ENCODE data around the gene HK1. TPM values are rescaled to one million over a fixed set of nuclear protein-coding genes. Genes with fewer than 3 reads are reported as not detected.

HK1 gene
- total RNA-seq, 6 experiments from 2014 or later: 149 to 158 (median 155) TPM

DNA sequence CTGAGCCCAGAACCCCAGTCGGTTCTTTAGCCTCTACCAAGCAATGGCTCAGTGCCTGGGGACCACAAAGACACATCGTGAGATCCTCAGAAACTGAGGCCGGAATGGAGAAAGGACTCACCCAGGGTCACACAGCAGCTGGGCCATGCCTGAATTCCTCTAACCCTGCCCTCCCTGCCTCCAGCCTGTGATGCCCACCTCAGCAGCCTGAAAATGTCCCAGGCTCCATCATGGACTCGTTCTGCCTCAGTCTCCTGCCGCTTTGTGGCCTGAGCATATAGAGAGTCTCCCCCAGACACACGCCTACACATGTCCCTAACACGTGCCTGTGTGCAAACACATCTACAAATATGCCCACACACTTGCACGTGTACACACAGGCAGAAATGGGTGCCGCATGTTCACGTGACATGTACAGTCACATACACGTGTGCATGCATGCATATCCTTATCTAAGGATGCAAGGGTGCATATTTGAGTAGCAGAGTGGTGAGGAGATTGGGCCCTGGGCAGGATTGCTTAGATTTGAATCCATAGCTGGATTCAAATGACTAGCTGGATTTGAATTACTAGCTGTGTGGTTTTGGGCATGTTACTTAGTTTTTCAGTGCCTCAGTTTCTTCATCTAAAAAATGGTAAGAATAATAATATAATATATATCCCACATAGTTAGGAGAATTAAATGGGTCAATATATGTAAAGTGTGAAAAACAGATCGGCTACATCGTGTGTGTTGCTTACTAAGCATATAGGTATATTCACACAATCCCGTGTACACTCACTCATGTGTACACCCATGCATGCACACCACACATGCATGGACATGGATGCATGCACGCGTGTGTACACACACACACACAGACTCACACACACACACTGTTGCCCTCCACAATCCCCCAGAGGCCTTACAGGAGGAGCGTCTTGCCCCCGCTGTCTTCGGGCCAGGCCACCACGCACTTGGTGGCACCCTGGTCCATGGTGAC is 136.0 kb downstream of the HK1 start:
- peaks cover 12% of the 10 kb centered on the region for H3K4me1 Mint-ChIP-seq (ENCODE audit: low read depth)
- no peaks in the 10 kb centered on the region for H3K36me3 Mint-ChIP-seq (ENCODE audit: low read depth)
- TF ChIP-seq, protein P1, sequence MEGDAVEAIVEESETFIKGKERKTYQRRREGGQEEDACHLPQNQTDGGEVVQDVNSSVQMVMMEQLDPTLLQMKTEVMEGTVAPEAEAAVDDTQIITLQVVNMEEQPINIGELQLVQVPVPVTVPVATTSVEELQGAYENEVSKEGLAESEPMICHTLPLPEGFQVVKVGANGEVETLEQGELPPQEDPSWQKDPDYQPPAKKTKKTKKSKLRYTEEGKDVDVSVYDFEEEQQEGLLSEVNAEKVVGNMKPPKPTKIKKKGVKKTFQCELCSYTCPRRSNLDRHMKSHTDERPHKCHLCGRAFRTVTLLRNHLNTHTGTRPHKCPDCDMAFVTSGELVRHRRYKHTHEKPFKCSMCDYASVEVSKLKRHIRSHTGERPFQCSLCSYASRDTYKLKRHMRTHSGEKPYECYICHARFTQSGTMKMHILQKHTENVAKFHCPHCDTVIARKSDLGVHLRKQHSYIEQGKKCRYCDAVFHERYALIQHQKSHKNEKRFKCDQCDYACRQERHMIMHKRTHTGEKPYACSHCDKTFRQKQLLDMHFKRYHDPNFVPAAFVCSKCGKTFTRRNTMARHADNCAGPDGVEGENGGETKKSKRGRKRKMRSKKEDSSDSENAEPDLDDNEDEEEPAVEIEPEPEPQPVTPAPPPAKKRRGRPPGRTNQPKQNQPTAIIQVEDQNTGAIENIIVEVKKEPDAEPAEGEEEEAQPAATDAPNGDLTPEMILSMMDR (IDR thresholded peaks at IDR 0.05): no peak
- no peak overlapping the region for H3K27ac Mint-ChIP-seq
- no peak overlapping the region for H3K4me3 Mint-ChIP-seq
- peaks cover 11% of the 10 kb centered on the region for H3K27me3 Mint-ChIP-seq (ENCODE audit: insufficient read depth)
- no peak for DNase-seq
- no peaks in the 10 kb centered on the region for H3K9me3 Mint-ChIP-seq

DNA sequence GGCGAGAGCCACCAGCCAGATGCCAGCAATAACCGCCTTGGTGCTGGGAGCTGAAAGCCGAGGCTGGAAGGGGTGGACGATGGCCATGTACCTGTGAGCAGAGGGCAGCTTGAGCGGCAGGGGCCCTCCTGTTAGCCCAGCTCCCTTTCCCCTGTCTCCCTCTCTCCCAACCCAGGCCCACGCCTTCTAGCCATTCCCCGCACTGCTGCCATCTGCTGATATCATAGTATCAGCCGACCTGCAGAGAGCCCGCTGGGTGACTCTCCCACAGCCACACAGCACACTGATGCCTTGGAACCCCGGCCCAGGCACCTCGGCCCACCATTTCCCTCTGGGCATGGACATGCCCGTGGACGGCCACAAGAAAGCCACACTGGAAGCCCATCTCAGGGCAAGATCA is 136.8 kb downstream of the HK1 start:
- Mint-ChIP-seq H3K9me3 (no peaks in the 10 kb centered on the region), H3K36me3 (ENCODE audit: low read depth) (no peaks in the 10 kb centered on the region), H3K27me3 (ENCODE audit: insufficient read depth) (peaks cover 11% of the 10 kb centered on the region), H3K4me1 (ENCODE audit: low read depth) (peaks cover 12% of the 10 kb centered on the region), H3K4me3 (no peak overlapping the region), H3K27ac (no peak overlapping the region)
- TF ChIP-seq, protein P1 (IDR thresholded peaks at IDR 0.05): no peak
- no peak for DNase-seq

DNA sequence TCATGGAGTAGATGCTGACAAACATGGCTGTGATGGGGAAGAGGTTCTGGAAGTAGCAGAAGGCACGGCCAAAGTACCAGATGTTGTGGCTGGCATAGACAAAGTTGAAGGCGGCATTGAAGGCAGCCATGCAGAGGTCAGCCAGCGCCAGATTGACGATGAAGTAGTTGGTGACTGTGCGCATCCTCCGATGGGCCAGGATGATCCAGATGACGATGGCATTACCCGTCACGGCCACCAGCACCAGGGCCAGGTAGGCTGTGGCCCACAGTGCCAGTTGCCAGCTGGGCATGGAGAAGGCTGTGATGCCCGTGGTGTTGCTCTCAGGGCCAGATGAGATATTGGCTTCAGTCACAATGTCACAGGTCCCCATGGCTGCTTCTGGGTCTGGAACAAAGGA is 137.7 kb downstream of the HK1 start:
- Mint-ChIP-seq H3K36me3 (ENCODE audit: low read depth) (no peaks in the 10 kb centered on the region), H3K27me3 (ENCODE audit: insufficient read depth) (peaks cover 15% of the 10 kb centered on the region), H3K9me3 (no peaks in the 10 kb centered on the region), H3K4me3 (no peak overlapping the region), H3K4me1 (ENCODE audit: low read depth) (peaks cover 12% of the 10 kb centered on the region), H3K27ac (no peak overlapping the region)
- TF ChIP-seq, protein P1 (IDR thresholded peaks at IDR 0.05): no peak
- no peak for DNase-seq

DNA sequence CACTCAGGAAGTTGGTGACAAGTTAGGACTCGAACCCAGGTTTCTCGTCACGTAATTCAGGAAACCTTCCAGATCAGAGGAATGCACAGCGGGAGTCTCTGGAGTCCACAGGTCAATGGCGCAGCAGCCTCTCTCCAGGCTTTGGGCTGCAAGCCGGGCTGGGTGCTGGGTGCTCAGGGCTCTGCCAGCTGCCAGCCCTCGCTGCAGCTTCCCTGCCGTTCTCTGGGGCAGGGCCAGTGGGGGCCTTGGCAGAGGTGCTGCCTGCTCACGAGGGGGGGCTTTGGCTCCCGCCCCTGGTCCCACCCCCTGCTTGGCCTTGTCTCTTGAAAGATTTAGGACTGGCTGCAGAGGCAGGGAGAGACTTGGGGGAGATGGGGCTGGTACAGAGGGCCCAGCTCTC is 138.4 kb downstream of the HK1 start, which contains the start of gene TACR2:
Gene TACR2 (minus strand): TSS at position 224 of the 400 bp plus-strand sequence. CDS start 595 bp downstream, outside the sequence.
- no peak within 1 kb of the TSS for H3K4me3 Mint-ChIP-seq
- no peaks in the 10 kb centered on the region for H3K36me3 Mint-ChIP-seq (ENCODE audit: low read depth)
- peaks cover 15% of the 10 kb centered on the region for H3K27me3 Mint-ChIP-seq (ENCODE audit: insufficient read depth)
- TF ChIP-seq, protein P1 (IDR thresholded peaks at IDR 0.05): no peak
- no peaks in the 10 kb centered on the region for H3K9me3 Mint-ChIP-seq
- peaks cover 12% of the 10 kb centered on the region for H3K4me1 Mint-ChIP-seq (ENCODE audit: low read depth)
- H3K27ac Mint-ChIP-seq: no peak within 1 kb of the TSS
- DNase-seq: no peak

DNA sequence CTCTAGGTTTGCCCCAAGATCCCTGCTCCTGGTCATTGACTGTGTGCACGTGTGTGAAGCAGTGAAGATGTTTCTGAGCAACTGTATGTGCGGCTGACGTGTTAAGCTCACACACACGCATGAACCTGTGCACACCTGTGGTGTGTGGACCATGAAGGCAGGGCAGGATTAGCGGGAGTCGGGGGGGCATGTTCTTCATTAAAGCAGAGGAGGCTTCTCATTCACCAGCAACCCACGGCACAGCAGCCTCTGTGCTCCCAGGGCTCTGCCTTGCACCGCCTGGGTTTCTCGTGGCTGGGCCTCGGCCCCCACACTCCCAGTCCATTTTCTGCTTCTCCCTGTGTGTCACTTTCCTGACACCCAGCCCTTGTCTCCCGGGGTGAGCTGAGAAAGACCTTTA is 139.2 kb downstream of the HK1 start:
- no peak for DNase-seq
- H3K27ac Mint-ChIP-seq: no peak overlapping the region
- TF ChIP-seq, protein P1 (IDR thresholded peaks at IDR 0.05): no peak
- peaks cover 16% of the 10 kb centered on the region for H3K4me1 Mint-ChIP-seq (ENCODE audit: low read depth)
- no peaks in the 10 kb centered on the region for H3K36me3 Mint-ChIP-seq (ENCODE audit: low read depth)
- no peaks in the 10 kb centered on the region for H3K9me3 Mint-ChIP-seq
- H3K4me3 Mint-ChIP-seq: no peak overlapping the region
- peaks cover 23% of the 10 kb centered on the region for H3K27me3 Mint-ChIP-seq (ENCODE audit: insufficient read depth)

All from HFFc6 (cell line).